CD8-positive, alpha-beta memory T cell (primary cell): ENCODE results near the gene GPC6. TPM values are rescaled to one million over a fixed set of nuclear protein-coding genes. Genes with fewer than 3 reads are reported as not detected.
A peak's percentile ranks its signal among the peaks of the same experiment; 100 is the strongest.

Source experiments
- CTCF ChIA-PET: fragments of 350-600 bp; sonication (Branson Sonifier 250); formaldehyde crosslinking; loops from one replicate; lab custom pipeline; 2021; ENCODE audit warnings: antibody characterized with exemption; lab: Charles Lee
- POLR2A ChIA-PET: fragments of 350-600 bp; sonication (Branson Sonifier 250); formaldehyde crosslinking; loops from one replicate; lab custom pipeline; 2021; ENCODE audit warnings: antibody characterized with exemption; lab: Charles Lee
- DNase-seq, 5 donors: peaks; one replicate each; pipeline versions ENCODE4 v3.0.0 to v3.0.0-alpha.2; 2020 to 2022; ENCODE audit warnings: mixed read lengths in 1 of 5
- H3K27ac ChIP-seq: one replicate; pipeline ENCODE4 v1.7.0; 2013; ENCODE audit warnings: low read depth, mild to moderate bottlenecking, low read length, moderate library complexity
- H3K27me3 ChIP-seq: 2 replicates; pipeline ENCODE4 v1.7.0; 2013; ENCODE audit warnings: low read length, mild to moderate bottlenecking; ENCODE audit not compliant: insufficient read depth, poor library complexity, severe bottlenecking
- H3K36me3 ChIP-seq: 2 replicates; pipeline ENCODE4 v1.7.0; 2013; ENCODE audit warnings: mild to moderate bottlenecking, low read length, moderate library complexity; ENCODE audit not compliant: insufficient read depth
- H3K4me1 ChIP-seq: 2 replicates; pipeline ENCODE4 v1.7.0; 2013; ENCODE audit warnings: mild to moderate bottlenecking, low read length, moderate library complexity; ENCODE audit not compliant: insufficient read depth
- H3K4me3 ChIP-seq: 2 replicates; pipeline ENCODE4 v1.7.0; 2013; ENCODE audit warnings: mild to moderate bottlenecking, low read length
- H3K9me3 ChIP-seq: 2 replicates; pipeline ENCODE4 v1.7.0; 2013; ENCODE audit warnings: mild to moderate bottlenecking, low read length
- H3K27ac Mint-ChIP-seq, 8 donors: one replicate each; pipeline ENCODE4 v1.8.0; 2020 to 2021; ENCODE audit warnings: mixed read lengths in 8 of 8, mild to moderate bottlenecking in 6 of 8, inconsistent platforms in 3 of 8, moderate library complexity in 3 of 8
- H3K27me3 Mint-ChIP-seq, 2 donors: one replicate each; pipeline ENCODE4 v1.8.0; 2020 to 2021; ENCODE audit warnings: mixed read lengths in 2 of 2, mild to moderate bottlenecking in 1 of 2, moderate library complexity in 1 of 2
- H3K36me3 Mint-ChIP-seq, 3 donors: one replicate each; pipeline ENCODE4 v1.8.0; 2020 to 2021; ENCODE audit warnings: mixed read lengths in 3 of 3, inconsistent platforms in 1 of 3, mild to moderate bottlenecking in 1 of 3
- H3K4me1 Mint-ChIP-seq, 3 donors: one replicate each; pipeline ENCODE4 v1.8.0; 2020 to 2021; ENCODE audit warnings: mixed read lengths in 3 of 3, inconsistent platforms in 1 of 3, mild to moderate bottlenecking in 1 of 3
- H3K4me3 Mint-ChIP-seq, 7 donors: one replicate each; pipeline ENCODE4 v1.8.0; 2020 to 2021; ENCODE audit warnings: mixed read lengths in 7 of 7, mild to moderate bottlenecking in 6 of 7, moderate library complexity in 4 of 7, inconsistent platforms in 2 of 7
- H3K9me3 Mint-ChIP-seq, 5 donors: one replicate each; pipeline ENCODE4 v1.8.0; 2020 to 2022; ENCODE audit warnings: mixed read lengths in 5 of 5, mild to moderate bottlenecking in 3 of 5, moderate library complexity in 2 of 5, inconsistent platforms in 1 of 5
- polyA plus RNA-seq: library from polyadenylated mRNA; unstranded; fragments of 300-500 nt; fragmentation: Illumina TruSeq; gene quantifications from one replicate; pipeline ENCODE4 v1.2.3, GENCODE V29; 2021
- total RNA-seq, 2 experiments: library from RNA; stranded (reverse); gene quantifications; one replicate each; pipeline ENCODE4 v1.2.3, GENCODE V29; 2021

GPC6 gene
- total and polyA plus RNA-seq, 3 experiments from 2014 or later, result not detected

- DNase-seq, result no peak
- peak overlapping the region in 1 of 8 donors; percentile 30 for H3K27ac Mint-ChIP-seq
- Histone ChIP-seq H3K27ac (no peak overlapping the region), H3K36me3 (no peaks in the 10 kb centered on the region), H3K9me3 (no peaks in the 10 kb centered on the region), H3K27me3 (no peaks in the 10 kb centered on the region), H3K4me1 (no peaks in the 10 kb centered on the region), H3K4me3 (no peak overlapping the region)
- ChIA-PET CTCF (no interaction called here), POLR2A (no interaction called here)
- no peak overlapping the region for H3K4me3 Mint-ChIP-seq
- peaks cover 0 to 9% of the 10 kb centered on the region in 2 donors for H3K27me3 Mint-ChIP-seq
- no peaks in the 10 kb centered on the region for H3K36me3 Mint-ChIP-seq
- H3K4me1 Mint-ChIP-seq, result no peaks in the 10 kb centered on the region
- H3K9me3 Mint-ChIP-seq, result no peaks in the 10 kb centered on the region
These were observed 721.0 kb downstream of the GPC6 start for GRCh38 chr13:93947651-93948050.

- no peak overlapping the region for H3K4me3 Mint-ChIP-seq
- Histone ChIP-seq H3K4me1 (no peaks in the 10 kb centered on the region), H3K9me3 (no peaks in the 10 kb centered on the region), H3K36me3 (no peaks in the 10 kb centered on the region), H3K4me3 (no peak overlapping the region), H3K27ac (no peak overlapping the region), H3K27me3 (no peaks in the 10 kb centered on the region)
- H3K27ac Mint-ChIP-seq, result no peak overlapping the region
- H3K9me3 Mint-ChIP-seq, result no peaks in the 10 kb centered on the region
- peaks cover 0 to 5% of the 10 kb centered on the region in 2 donors for H3K27me3 Mint-ChIP-seq
- H3K4me1 Mint-ChIP-seq, result no peaks in the 10 kb centered on the region
- H3K36me3 Mint-ChIP-seq, result no peaks in the 10 kb centered on the region
- POLR2A ChIA-PET, result no interaction called here
- DNase-seq, result no peak
- CTCF ChIA-PET, result no interaction called here
These were observed 721.7 kb downstream of the GPC6 start for GRCh38 chr13:93948162-93948922.

GRCh38 chr13:93951108-93951507 is 724.5 kb downstream of the GPC6 start:
- H3K4me1 Mint-ChIP-seq, result no peaks in the 10 kb centered on the region
- no peaks in the 10 kb centered on the region for H3K27me3 Mint-ChIP-seq
- POLR2A ChIA-PET, result no interaction called here
- no peak overlapping the region for H3K27ac ChIP-seq
- H3K27ac Mint-ChIP-seq, result no peak overlapping the region
- H3K9me3 ChIP-seq, result no peaks in the 10 kb centered on the region
- H3K4me3 ChIP-seq, result no peak overlapping the region
- H3K4me3 Mint-ChIP-seq, result no peak overlapping the region
- H3K36me3 ChIP-seq, result no peaks in the 10 kb centered on the region
- CTCF ChIA-PET, result no interaction called here
- no peaks in the 10 kb centered on the region for H3K9me3 Mint-ChIP-seq
- H3K4me1 ChIP-seq, result no peaks in the 10 kb centered on the region
- no peak for DNase-seq
- no peaks in the 10 kb centered on the region for H3K36me3 Mint-ChIP-seq
- H3K27me3 ChIP-seq, result no peaks in the 10 kb centered on the region

- Histone ChIP-seq H3K27ac (no peak overlapping the region), H3K9me3 (no peaks in the 10 kb centered on the region), H3K4me3 (no peak overlapping the region), H3K27me3 (no peaks in the 10 kb centered on the region), H3K4me1 (no peaks in the 10 kb centered on the region), H3K36me3 (no peaks in the 10 kb centered on the region)
- ChIA-PET POLR2A (no interaction called here), CTCF (no interaction called here)
- DNase-seq, result no peak
- Mint-ChIP-seq H3K27ac (no peak overlapping the region), H3K27me3 (no peaks in the 10 kb centered on the region), H3K9me3 (no peaks in the 10 kb centered on the region), H3K36me3 (no peaks in the 10 kb centered on the region), H3K4me3 (no peak overlapping the region), H3K4me1 (no peaks in the 10 kb centered on the region)
These were observed 725.3 kb downstream of the GPC6 start for GRCh38 chr13:93951951-93952350.

- Histone ChIP-seq H3K27ac (no peak overlapping the region), H3K36me3 (no peaks in the 10 kb centered on the region), H3K9me3 (no peaks in the 10 kb centered on the region), H3K27me3 (no peaks in the 10 kb centered on the region), H3K4me3 (no peak overlapping the region), H3K4me1 (no peaks in the 10 kb centered on the region)
- H3K4me3 Mint-ChIP-seq, result no peak overlapping the region
- no peak overlapping the region for H3K27ac Mint-ChIP-seq
- no peaks in the 10 kb centered on the region for H3K4me1 Mint-ChIP-seq
- H3K27me3 Mint-ChIP-seq, result no peaks in the 10 kb centered on the region
- ChIA-PET CTCF (no interaction called here), POLR2A (no interaction called here)
- H3K36me3 Mint-ChIP-seq, result no peaks in the 10 kb centered on the region
- DNase-seq, result no peak
- peaks cover 0 to 5% (median 0%) of the 10 kb centered on the region in 5 donors for H3K9me3 Mint-ChIP-seq
These were observed 727.2 kb downstream of the GPC6 start for GRCh38 chr13:93953841-93954240.

GRCh38 chr13:93955904-93956303 is 729.3 kb downstream of the GPC6 start:
- Mint-ChIP-seq H3K4me1 (no peaks in the 10 kb centered on the region), H3K27me3 (peaks cover 1 to 5% of the 10 kb centered on the region in 2 donors), H3K4me3 (no peak overlapping the region), H3K9me3 (peaks cover 0 to 5% (median 4%) of the 10 kb centered on the region in 5 donors), H3K27ac (peak overlapping the region in 1 of 8 donors; percentile 15), H3K36me3 (no peaks in the 10 kb centered on the region)
- no peaks in the 10 kb centered on the region for H3K4me1 ChIP-seq
- H3K27ac ChIP-seq, result no peak overlapping the region
- DNase-seq, result no peak
- no peaks in the 10 kb centered on the region for H3K36me3 ChIP-seq
- no peaks in the 10 kb centered on the region for H3K27me3 ChIP-seq
- POLR2A ChIA-PET, result no interaction called here
- H3K4me3 ChIP-seq, result no peak overlapping the region
- no peaks in the 10 kb centered on the region for H3K9me3 ChIP-seq
- CTCF ChIA-PET, result no interaction called here

- H3K4me1 Mint-ChIP-seq, result no peaks in the 10 kb centered on the region
- no peak overlapping the region for H3K27ac Mint-ChIP-seq
- no peaks in the 10 kb centered on the region for H3K36me3 Mint-ChIP-seq
- H3K27ac ChIP-seq, result no peak overlapping the region
- H3K36me3 ChIP-seq, result no peaks in the 10 kb centered on the region
- H3K4me3 Mint-ChIP-seq, result no peak overlapping the region
- no peaks in the 10 kb centered on the region for H3K9me3 ChIP-seq
- ChIA-PET CTCF (no interaction called here), POLR2A (no interaction called here)
- DNase-seq, result no peak
- H3K4me3 ChIP-seq, result no peak overlapping the region
- no peaks in the 10 kb centered on the region for H3K4me1 ChIP-seq
- H3K9me3 Mint-ChIP-seq, result peaks cover 0 to 5% (median 4%) of the 10 kb centered on the region in 5 donors
- H3K27me3 ChIP-seq, result no peaks in the 10 kb centered on the region
- peaks cover 1 to 5% of the 10 kb centered on the region in 2 donors for H3K27me3 Mint-ChIP-seq
These were observed 729.8 kb downstream of the GPC6 start for GRCh38 chr13:93956426-93956825.

GRCh38 chr13:93957371-93957770 is 730.8 kb downstream of the GPC6 start:
- H3K4me1 Mint-ChIP-seq, result no peaks in the 10 kb centered on the region
- H3K27me3 Mint-ChIP-seq, result peaks cover 1 to 5% of the 10 kb centered on the region in 2 donors
- ChIA-PET CTCF (no interaction called here), POLR2A (no interaction called here)
- H3K9me3 ChIP-seq, result no peaks in the 10 kb centered on the region
- H3K27ac Mint-ChIP-seq, result no peak overlapping the region
- no peaks in the 10 kb centered on the region for H3K4me1 ChIP-seq
- peaks cover 0 to 5% (median 4%) of the 10 kb centered on the region in 5 donors for H3K9me3 Mint-ChIP-seq
- no peaks in the 10 kb centered on the region for H3K36me3 Mint-ChIP-seq
- no peak overlapping the region for H3K4me3 ChIP-seq
- H3K36me3 ChIP-seq, result no peaks in the 10 kb centered on the region
- H3K27me3 ChIP-seq, result no peaks in the 10 kb centered on the region
- DNase-seq, result no peak
- H3K27ac ChIP-seq, result no peak overlapping the region
- H3K4me3 Mint-ChIP-seq, result no peak overlapping the region
